SK-N-SH treated with all-trans-retinoic acid at 6 μM for 48 hours (cell line): ENCODE results near the gene ADARB2.

Source experiments
- ATAC-seq: fragments of 200-7000 bp; cut with Tn5 transposase; 3 replicates; pipeline ENCODE4 v1.9.1; 2020; ENCODE audit warnings: mild to moderate bottlenecking, moderate library complexity
- BACH2 ChIP-seq: fragments of 250-450 bp; sonication (Bioruptor Pico); IDR thresholded peaks from 2 replicates; pipeline ENCODE4 v1.9.0; 2021; ENCODE audit warnings: mild to moderate bottlenecking, borderline replicate concordance
- CSRNP3 ChIP-seq: fragments of 250-450 bp; sonication (Bioruptor Pico); IDR thresholded peaks from 2 replicates; pipeline ENCODE4 v1.5.1; 2021; ENCODE audit warnings: mild to moderate bottlenecking, moderate library complexity
- ESRRG ChIP-seq: fragments of 250-450 bp; sonication (Bioruptor Pico); IDR thresholded peaks from 2 replicates; pipeline ENCODE4 v1.6.1; 2021; ENCODE audit warnings: mild to moderate bottlenecking
- GLIS3 ChIP-seq: fragments of 250-450 bp; sonication (Bioruptor Pico); IDR thresholded peaks from 2 replicates; pipeline ENCODE4 v1.5.0; 2020; ENCODE audit warnings: mild to moderate bottlenecking, moderate library complexity
- ISL1 ChIP-seq: fragments of 250-450 bp; sonication (Bioruptor Pico); IDR thresholded peaks from 2 replicates; pipeline ENCODE4 v2.1.2; 2022; ENCODE audit warnings: mild to moderate bottlenecking, moderate library complexity
- OSR1 ChIP-seq: fragments of 250-450 bp; sonication (Bioruptor Pico); IDR thresholded peaks from 2 replicates; pipeline ENCODE4 v1.8.0; 2022; ENCODE audit warnings: moderate library complexity, mild to moderate bottlenecking, inconsistent platforms
- PATZ1 ChIP-seq: fragments of 250-450 bp; sonication (Bioruptor Pico); IDR thresholded peaks from 2 replicates; pipeline ENCODE4 v1.8.0; 2020; ENCODE audit warnings: mild to moderate bottlenecking, moderate library complexity, borderline replicate concordance
- POU6F1 ChIP-seq: fragments of 250-450 bp; sonication (Bioruptor Pico); IDR thresholded peaks from 2 replicates; pipeline ENCODE4 v1.8.0; 2021; ENCODE audit warnings: low read depth, mild to moderate bottlenecking, moderate library complexity, borderline replicate concordance
- PPARA ChIP-seq: fragments of 250-450 bp; sonication (Bioruptor Pico); IDR thresholded peaks from 2 replicates; pipeline ENCODE4 v1.5.0; 2020; ENCODE audit warnings: mild to moderate bottlenecking, borderline replicate concordance
- SNAI2 ChIP-seq: fragments of 250-450 bp; sonication (Bioruptor Pico); IDR thresholded peaks from 2 replicates; pipeline ENCODE4 v1.5.0; 2020; ENCODE audit warnings: mild to moderate bottlenecking, moderate library complexity
- TCF4 ChIP-seq: fragments of 250-450 bp; sonication (Bioruptor Pico); IDR thresholded peaks from 2 replicates; pipeline ENCODE4 v1.8.0; 2021; ENCODE audit warnings: mild to moderate bottlenecking, moderate library complexity, borderline replicate concordance
- TOX ChIP-seq: fragments of 250-450 bp; sonication (Bioruptor Pico); IDR thresholded peaks from 2 replicates; pipeline ENCODE4 v1.8.0; 2021; ENCODE audit warnings: mild to moderate bottlenecking, moderate library complexity, borderline replicate concordance
- ZC3H10 ChIP-seq: fragments of 250-450 bp; sonication (Bioruptor Pico); IDR thresholded peaks from 2 replicates; pipeline ENCODE4 v1.5.1; 2021; ENCODE audit warnings: mild to moderate bottlenecking, moderate library complexity
- ZFP3 ChIP-seq: fragments of 250-450 bp; sonication (Bioruptor Pico); IDR thresholded peaks from 2 replicates; pipeline ENCODE4 v1.5.0; 2020; ENCODE audit warnings: mild to moderate bottlenecking, moderate library complexity
- ZFP30 ChIP-seq: fragments of 450-650 bp; formaldehyde crosslinking; IDR thresholded peaks from 2 replicates; pipeline ENCODE4 v1.5.0; 2022; ENCODE audit warnings: mild to moderate bottlenecking, moderate library complexity
- ZNF565 ChIP-seq: fragments of 450-650 bp; formaldehyde crosslinking; conservative IDR thresholded peaks from 2 replicates; pipeline ENCODE4 v1.5.0; 2020; ENCODE audit warnings: low read depth, mild to moderate bottlenecking, moderate library complexity
- ZNF70 ChIP-seq: fragments of 450-650 bp; formaldehyde crosslinking; IDR thresholded peaks from 2 replicates; pipeline ENCODE4 v1.5.0; 2020; ENCODE audit warnings: mild to moderate bottlenecking, moderate library complexity
- ZNF8 ChIP-seq: fragments of 450-650 bp; formaldehyde crosslinking; IDR thresholded peaks from 2 replicates; pipeline ENCODE4 v1.5.0; 2020; ENCODE audit warnings: mild to moderate bottlenecking, moderate library complexity
- TF ChIP-seq, protein P1 (sequence below): fragments of 250-450 bp; sonication (Bioruptor Pico); IDR thresholded peaks from 2 replicates; pipeline ENCODE4 v1.5.1; 2020; ENCODE audit warnings: low read depth, mild to moderate bottlenecking, moderate library complexity
- TF ChIP-seq, protein P2 (sequence below): fragments of 250-450 bp; sonication (Bioruptor Pico); IDR thresholded peaks from 2 replicates; pipeline ENCODE4 v1.5.0; 2020; ENCODE audit warnings: mild to moderate bottlenecking, moderate library complexity

ADARB2 gene

GRCh38 chr10:1654811-1655356 lies 82.4 kb downstream of the ADARB2 start:
- no peak for ATAC-seq
- TF ChIP-seq ZNF565 (CRISPR knock-in tag) (no peak), ZNF8 (CRISPR knock-in tag) (no peak), PPARA (CRISPR knock-in tag) (no peak), BACH2 (no peak), GLIS3 (CRISPR knock-in tag) (no peak), CSRNP3 (CRISPR knock-in tag) (no peak), ESRRG (no peak), SNAI2 (CRISPR knock-in tag) (no peak), ZC3H10 (CRISPR knock-in tag) (no peak), ZNF70 (CRISPR knock-in tag) (no peak), PATZ1 (no peak), TCF4 (no peak), OSR1 (no peak), ZFP30 (no peak)
- TF ChIP-seq, protein P1, sequence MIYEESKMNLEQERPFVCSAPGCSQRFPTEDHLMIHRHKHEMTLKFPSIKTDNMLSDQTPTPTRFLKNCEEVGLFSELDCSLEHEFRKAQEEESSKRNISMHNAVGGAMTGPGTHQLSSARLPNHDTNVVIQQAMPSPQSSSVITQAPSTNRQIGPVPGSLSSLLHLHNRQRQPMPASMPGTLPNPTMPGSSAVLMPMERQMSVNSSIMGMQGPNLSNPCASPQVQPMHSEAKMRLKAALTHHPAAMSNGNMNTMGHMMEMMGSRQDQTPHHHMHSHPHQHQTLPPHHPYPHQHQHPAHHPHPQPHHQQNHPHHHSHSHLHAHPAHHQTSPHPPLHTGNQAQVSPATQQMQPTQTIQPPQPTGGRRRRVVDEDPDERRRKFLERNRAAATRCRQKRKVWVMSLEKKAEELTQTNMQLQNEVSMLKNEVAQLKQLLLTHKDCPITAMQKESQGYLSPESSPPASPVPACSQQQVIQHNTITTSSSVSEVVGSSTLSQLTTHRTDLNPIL (CRISPR knock-in tag) = no peak
- TF ChIP-seq, protein P2, sequence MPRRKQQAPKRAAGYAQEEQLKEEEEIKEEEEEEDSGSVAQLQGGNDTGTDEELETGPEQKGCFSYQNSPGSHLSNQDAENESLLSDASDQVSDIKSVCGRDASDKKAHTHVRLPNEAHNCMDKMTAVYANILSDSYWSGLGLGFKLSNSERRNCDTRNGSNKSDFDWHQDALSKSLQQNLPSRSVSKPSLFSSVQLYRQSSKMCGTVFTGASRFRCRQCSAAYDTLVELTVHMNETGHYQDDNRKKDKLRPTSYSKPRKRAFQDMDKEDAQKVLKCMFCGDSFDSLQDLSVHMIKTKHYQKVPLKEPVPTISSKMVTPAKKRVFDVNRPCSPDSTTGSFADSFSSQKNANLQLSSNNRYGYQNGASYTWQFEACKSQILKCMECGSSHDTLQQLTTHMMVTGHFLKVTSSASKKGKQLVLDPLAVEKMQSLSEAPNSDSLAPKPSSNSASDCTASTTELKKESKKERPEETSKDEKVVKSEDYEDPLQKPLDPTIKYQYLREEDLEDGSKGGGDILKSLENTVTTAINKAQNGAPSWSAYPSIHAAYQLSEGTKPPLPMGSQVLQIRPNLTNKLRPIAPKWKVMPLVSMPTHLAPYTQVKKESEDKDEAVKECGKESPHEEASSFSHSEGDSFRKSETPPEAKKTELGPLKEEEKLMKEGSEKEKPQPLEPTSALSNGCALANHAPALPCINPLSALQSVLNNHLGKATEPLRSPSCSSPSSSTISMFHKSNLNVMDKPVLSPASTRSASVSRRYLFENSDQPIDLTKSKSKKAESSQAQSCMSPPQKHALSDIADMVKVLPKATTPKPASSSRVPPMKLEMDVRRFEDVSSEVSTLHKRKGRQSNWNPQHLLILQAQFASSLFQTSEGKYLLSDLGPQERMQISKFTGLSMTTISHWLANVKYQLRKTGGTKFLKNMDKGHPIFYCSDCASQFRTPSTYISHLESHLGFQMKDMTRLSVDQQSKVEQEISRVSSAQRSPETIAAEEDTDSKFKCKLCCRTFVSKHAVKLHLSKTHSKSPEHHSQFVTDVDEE (CRISPR knock-in tag) = no peak
- TF ChIP-seq, all 23 proteins: peak for 0

GRCh38 chr10:1654247-1654646 lies 83.1 kb downstream of the ADARB2 start:
- no peak for ATAC-seq
- TF ChIP-seq POU6F1 (CRISPR knock-in tag) (no peak), ISL1 (CRISPR knock-in tag) (no peak), CSRNP3 (CRISPR knock-in tag) (no peak), ZC3H10 (CRISPR knock-in tag) (no peak), ZFP30 (no peak), TOX (CRISPR knock-in tag) (no peak), ZFP3 (CRISPR knock-in tag) (no peak), PATZ1 (no peak), GLIS3 (CRISPR knock-in tag) (no peak), PPARA (CRISPR knock-in tag) (no peak)
